ENCODE measurements around the gene EGLN3.

Gene EGLN3

GRCh38 chr14:33962016-33962415 lies 11.1 kb upstream of the EGLN3 start:
- TF ChIP-seq, protein P1, sequence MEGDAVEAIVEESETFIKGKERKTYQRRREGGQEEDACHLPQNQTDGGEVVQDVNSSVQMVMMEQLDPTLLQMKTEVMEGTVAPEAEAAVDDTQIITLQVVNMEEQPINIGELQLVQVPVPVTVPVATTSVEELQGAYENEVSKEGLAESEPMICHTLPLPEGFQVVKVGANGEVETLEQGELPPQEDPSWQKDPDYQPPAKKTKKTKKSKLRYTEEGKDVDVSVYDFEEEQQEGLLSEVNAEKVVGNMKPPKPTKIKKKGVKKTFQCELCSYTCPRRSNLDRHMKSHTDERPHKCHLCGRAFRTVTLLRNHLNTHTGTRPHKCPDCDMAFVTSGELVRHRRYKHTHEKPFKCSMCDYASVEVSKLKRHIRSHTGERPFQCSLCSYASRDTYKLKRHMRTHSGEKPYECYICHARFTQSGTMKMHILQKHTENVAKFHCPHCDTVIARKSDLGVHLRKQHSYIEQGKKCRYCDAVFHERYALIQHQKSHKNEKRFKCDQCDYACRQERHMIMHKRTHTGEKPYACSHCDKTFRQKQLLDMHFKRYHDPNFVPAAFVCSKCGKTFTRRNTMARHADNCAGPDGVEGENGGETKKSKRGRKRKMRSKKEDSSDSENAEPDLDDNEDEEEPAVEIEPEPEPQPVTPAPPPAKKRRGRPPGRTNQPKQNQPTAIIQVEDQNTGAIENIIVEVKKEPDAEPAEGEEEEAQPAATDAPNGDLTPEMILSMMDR (IDR thresholded peaks at IDR 0.05; ENCODE audit: insufficient read depth, low read length, poor library complexity, severe bottlenecking) = no peak
- no peak for TF ChIP-seq EZH2phosphoT487 (conservative IDR thresholded peaks at IDR 0.05; ENCODE audit: low read length)
- Histone ChIP-seq H3K27ac (ENCODE audit: low read depth, low read length) (no peak overlapping the region), H2AFZ (ENCODE audit: low read depth, low read length, severe bottlenecking) (no peak overlapping the region), H4K20me1 (ENCODE audit: low read depth, low read length) (no peaks in the 10 kb centered on the region), H3F3A (ENCODE audit: insufficient read depth) (no peaks in the 10 kb centered on the region), H3K9me3 (ENCODE audit: insufficient read depth, low read length) (no peaks in the 10 kb centered on the region), H3K4me2 (ENCODE audit: low read depth, low read length, poor library complexity, severe bottlenecking) (no peak overlapping the region), H3K79me2 (ENCODE audit: insufficient read depth, low read length) (no peaks in the 10 kb centered on the region), H3K9ac (ENCODE audit: low read length) (no peak overlapping the region), H3K27me3 (ENCODE audit: low read length) (no peaks in the 10 kb centered on the region), H3K36me3 (ENCODE audit: low read length) (no peaks in the 10 kb centered on the region), H3K9me2 (replicated peaks; ENCODE audit: insufficient read depth, low read length) (no peaks in the 10 kb centered on the region), H3K4me3 (ENCODE audit: insufficient read depth, low read length, poor library complexity, severe bottlenecking) (no peak overlapping the region)

DNA sequence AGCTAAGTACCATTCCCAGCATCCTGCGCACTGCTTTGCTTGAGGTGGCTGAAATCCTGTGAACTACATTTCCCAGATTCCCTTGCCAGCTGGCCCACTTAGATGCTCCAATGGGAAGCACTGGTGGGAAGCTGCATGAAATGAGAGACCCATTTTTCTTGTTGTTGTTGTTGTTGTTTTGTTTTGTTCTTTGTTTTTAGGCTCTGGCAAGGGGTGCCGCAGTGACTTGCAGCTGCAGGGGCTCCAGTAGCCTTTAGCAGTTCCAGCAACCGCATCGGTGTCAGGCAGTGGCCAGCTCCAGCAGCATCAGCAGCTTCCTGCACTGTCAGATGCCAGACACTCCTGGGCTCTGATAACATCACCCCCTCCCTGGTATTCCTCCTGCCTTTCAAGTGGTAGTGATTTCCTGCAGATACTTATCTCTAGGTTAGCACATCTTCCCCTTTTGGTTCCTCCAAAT lies 8.8 kb upstream of the EGLN3 start:
- Histone ChIP-seq H4K20me1 (ENCODE audit: low read depth, low read length) (no peaks in the 10 kb centered on the region), H3K9ac (ENCODE audit: low read length) (no peak overlapping the region), H3K27me3 (ENCODE audit: low read length) (no peaks in the 10 kb centered on the region), H3K4me3 (ENCODE audit: insufficient read depth, low read length, poor library complexity, severe bottlenecking) (no peak overlapping the region), H3K36me3 (ENCODE audit: low read length) (no peaks in the 10 kb centered on the region), H3K27ac (ENCODE audit: low read depth, low read length) (no peak overlapping the region), H3F3A (ENCODE audit: insufficient read depth) (no peaks in the 10 kb centered on the region), H3K79me2 (ENCODE audit: insufficient read depth, low read length) (no peaks in the 10 kb centered on the region), H2AFZ (ENCODE audit: low read depth, low read length, severe bottlenecking) (no peak overlapping the region), H3K9me2 (replicated peaks; ENCODE audit: insufficient read depth, low read length) (no peaks in the 10 kb centered on the region), H3K4me2 (ENCODE audit: low read depth, low read length, poor library complexity, severe bottlenecking) (no peak overlapping the region), H3K9me3 (ENCODE audit: insufficient read depth, low read length) (no peaks in the 10 kb centered on the region)
- TF ChIP-seq, protein P1 (IDR thresholded peaks at IDR 0.05; ENCODE audit: insufficient read depth, low read length, poor library complexity, severe bottlenecking) = no peak
- TF ChIP-seq EZH2phosphoT487 (conservative IDR thresholded peaks at IDR 0.05; ENCODE audit: low read length) = no peak

- Histone ChIP-seq H3K9me3 (ENCODE audit: insufficient read depth, low read length) (no peaks in the 10 kb centered on the region), H3K9ac (ENCODE audit: low read length) (no peak overlapping the region), H3K4me2 (ENCODE audit: low read depth, low read length, poor library complexity, severe bottlenecking) (no peak overlapping the region), H3K27ac (ENCODE audit: low read depth, low read length) (no peak overlapping the region), H4K20me1 (ENCODE audit: low read depth, low read length) (no peaks in the 10 kb centered on the region), H3F3A (ENCODE audit: insufficient read depth) (no peaks in the 10 kb centered on the region), H3K9me2 (replicated peaks; ENCODE audit: insufficient read depth, low read length) (no peaks in the 10 kb centered on the region), H3K27me3 (ENCODE audit: low read length) (no peaks in the 10 kb centered on the region), H2AFZ (ENCODE audit: low read depth, low read length, severe bottlenecking) (no peak overlapping the region), H3K36me3 (ENCODE audit: low read length) (no peaks in the 10 kb centered on the region), H3K4me3 (ENCODE audit: insufficient read depth, low read length, poor library complexity, severe bottlenecking) (no peak overlapping the region), H3K79me2 (ENCODE audit: insufficient read depth, low read length) (no peaks in the 10 kb centered on the region)
- TF ChIP-seq EZH2phosphoT487 (conservative IDR thresholded peaks at IDR 0.05; ENCODE audit: low read length) = no peak
- TF ChIP-seq, protein P1 (IDR thresholded peaks at IDR 0.05; ENCODE audit: insufficient read depth, low read length, poor library complexity, severe bottlenecking) = no peak
These were observed 7.8 kb upstream of the EGLN3 start for GRCh38 chr14:33958605-33959226.

Measured in SU-DHL-6 (cell line).